ENCODE measurements around the gene ZNF804B.

The ZNF804B gene

GRCh38 chr7:88758381-88759229, 895 bp upstream of the ZNF804B start:
- no peak for TF ChIP-seq MAX (IDR thresholded peaks at IDR 0.05; ENCODE audit: low read depth, low read length)
- TF ChIP-seq MYC (IDR thresholded peaks at IDR 0.05; ENCODE audit: low read depth, low read length), result no peak
- no peak for TF ChIP-seq CTCF (IDR thresholded peaks at IDR 0.05; ENCODE audit: low read depth, low read length)
- no peak for TF ChIP-seq POLR2A (IDR thresholded peaks at IDR 0.05; ENCODE audit: extremely low read depth, insufficient read length)
- DNase-seq (ENCODE audit: low read depth), result no peak
- no peak overlapping the region for H3K4me3 ChIP-seq (ENCODE audit: low read depth, low read length)

- DNase-seq (ENCODE audit: low read depth), result no peak
- H3K4me3 ChIP-seq (ENCODE audit: low read depth, low read length), result no peak overlapping the region
- TF ChIP-seq CTCF (IDR thresholded peaks at IDR 0.05; ENCODE audit: low read depth, low read length) (no peak), POLR2A (IDR thresholded peaks at IDR 0.05; ENCODE audit: extremely low read depth, insufficient read length) (no peak), MYC (IDR thresholded peaks at IDR 0.05; ENCODE audit: low read depth, low read length) (no peak), MAX (IDR thresholded peaks at IDR 0.05; ENCODE audit: low read depth, low read length) (no peak)
These were observed 626 bp downstream of the ZNF804B start for GRCh38 chr7:88760136-88760515.

GRCh38 chr7:88761779-88762178, 2.3 kb downstream of the ZNF804B start:
- DNase-seq (ENCODE audit: low read depth), result no peak
- H3K4me3 ChIP-seq (ENCODE audit: low read depth, low read length), result no peak overlapping the region
- no peak for TF ChIP-seq MAX (IDR thresholded peaks at IDR 0.05; ENCODE audit: low read depth, low read length)
- no peak for TF ChIP-seq MYC (IDR thresholded peaks at IDR 0.05; ENCODE audit: low read depth, low read length)
- TF ChIP-seq CTCF (IDR thresholded peaks at IDR 0.05; ENCODE audit: low read depth, low read length), result no peak
- TF ChIP-seq POLR2A (IDR thresholded peaks at IDR 0.05; ENCODE audit: extremely low read depth, insufficient read length), result no peak

GRCh38 chr7:88771417-88771816, 11.9 kb downstream of the ZNF804B start:
- TF ChIP-seq CTCF (IDR thresholded peaks at IDR 0.05; ENCODE audit: low read depth, low read length), result no peak
- no peak for DNase-seq (ENCODE audit: low read depth)
- no peak overlapping the region for H3K4me3 ChIP-seq (ENCODE audit: low read depth, low read length)

GRCh38 chr7:88772776-88773175, 13.3 kb downstream of the ZNF804B start:
- H3K4me3 ChIP-seq (ENCODE audit: low read depth, low read length), result no peak overlapping the region
- TF ChIP-seq MAX (IDR thresholded peaks at IDR 0.05; ENCODE audit: low read depth, low read length) (no peak), MYC (IDR thresholded peaks at IDR 0.05; ENCODE audit: low read depth, low read length) (no peak), POLR2A (IDR thresholded peaks at IDR 0.05; ENCODE audit: extremely low read depth, insufficient read length) (no peak), CTCF (IDR thresholded peaks at IDR 0.05; ENCODE audit: low read depth, low read length) (no peak)
- no peak for DNase-seq (ENCODE audit: low read depth)
